Stimulated activated naive CD8-positive, alpha-beta T cell treated with anti-CD3 and anti-CD28 coated beads, Interleukin-15, amount 100 ng/mL, for 72 hours (primary cell): ENCODE measurements around the gene PRKAG1.

Source experiments
- ATAC-seq: fragments of 150-1000 bp; cut with Tn5 transposase; 2 replicates; pipeline ENCODE4 v1.10.0; 2021; ENCODE audit warnings: mild to moderate bottlenecking, moderate library complexity
- DNase-seq, 2 donors: peaks; one replicate each; pipeline ENCODE4 v3.0.0; 2021 to 2022
- H3K27ac Mint-ChIP-seq, 2 donors: one replicate each; pipeline ENCODE4 v1.8.0; 2022; ENCODE audit warnings: mild to moderate bottlenecking in 2 of 2, mixed read lengths in 2 of 2, moderate library complexity in 2 of 2
- H3K27me3 Mint-ChIP-seq: one replicate; pipeline ENCODE4 v1.8.0; 2022; ENCODE audit warnings: mixed read lengths
- H3K4me1 Mint-ChIP-seq: one replicate; pipeline ENCODE4 v1.8.0; 2022; ENCODE audit warnings: mild to moderate bottlenecking, mixed read lengths
- H3K4me3 Mint-ChIP-seq, 2 donors: one replicate each; pipeline ENCODE4 v1.8.0; 2022; ENCODE audit warnings: mild to moderate bottlenecking in 2 of 2, mixed read lengths in 2 of 2, moderate library complexity in 1 of 2
- H3K9me3 Mint-ChIP-seq, 2 donors: one replicate each; pipeline ENCODE4 v1.8.0; 2022; ENCODE audit warnings: mixed read lengths in 2 of 2

Gene PRKAG1

GRCh38 chr12:48973941-48974673, 44.5 kb downstream of the PRKAG1 start:
- DNase-seq = peak in 1 of 2 donors; percentile 49
- no peaks in the 10 kb centered on the region for H3K9me3 Mint-ChIP-seq
- no peak overlapping the region for H3K4me3 Mint-ChIP-seq
- H3K27ac Mint-ChIP-seq = no peak overlapping the region
- H3K27me3 Mint-ChIP-seq = peaks cover 82% of the 10 kb centered on the region
- ATAC-seq = no peak
- H3K4me1 Mint-ChIP-seq = peaks cover 71% of the 10 kb centered on the region

- Mint-ChIP-seq H3K4me3 (no peak overlapping the region), H3K27me3 (peaks cover 82% of the 10 kb centered on the region), H3K27ac (no peak overlapping the region), H3K9me3 (no peaks in the 10 kb centered on the region), H3K4me1 (peaks cover 71% of the 10 kb centered on the region)
- no peak for ATAC-seq
- DNase-seq = no peak
These were observed 45.0 kb downstream of the PRKAG1 start for GRCh38 chr12:48973531-48973930.

- Mint-ChIP-seq H3K27me3 (peaks cover 83% of the 10 kb centered on the region), H3K4me1 (peaks cover 74% of the 10 kb centered on the region), H3K27ac (no peak overlapping the region), H3K9me3 (no peaks in the 10 kb centered on the region), H3K4me3 (no peak overlapping the region)
- no peak for ATAC-seq
- DNase-seq = no peak
These were observed 45.6 kb downstream of the PRKAG1 start for GRCh38 chr12:48972952-48973483.

- H3K4me1 Mint-ChIP-seq = peaks cover 68% of the 10 kb centered on the region
- peak overlapping the region; percentile 67 to 92 for H3K4me3 Mint-ChIP-seq
- ATAC-seq (peak; percentile 66), DNase-seq (peak in 1 of 2 donors; percentile 77)
- no peak overlapping the region for H3K27ac Mint-ChIP-seq
- H3K27me3 Mint-ChIP-seq = peaks cover 83% of the 10 kb centered on the region
- H3K9me3 Mint-ChIP-seq = no peaks in the 10 kb centered on the region
These were observed 46.2 kb downstream of the PRKAG1 start for GRCh38 chr12:48972213-48972951.

GRCh38 chr12:48970702-48971334, 47.8 kb downstream of the PRKAG1 start:
- Mint-ChIP-seq H3K9me3 (no peaks in the 10 kb centered on the region), H3K4me1 (peaks cover 65% of the 10 kb centered on the region), H3K4me3 (peak overlapping the region; percentile 45 to 92), H3K27ac (no peak overlapping the region), H3K27me3 (peaks cover 78% of the 10 kb centered on the region)
- no peak for DNase-seq
- ATAC-seq = no peak

GRCh38 chr12:48969833-48970701, 48.5 kb downstream of the PRKAG1 start:
- Mint-ChIP-seq H3K4me3 (peak overlapping the region; percentile 30 to 76), H3K4me1 (peaks cover 71% of the 10 kb centered on the region), H3K27me3 (peaks cover 80% of the 10 kb centered on the region), H3K9me3 (no peaks in the 10 kb centered on the region), H3K27ac (no peak overlapping the region)
- ATAC-seq (peak; percentile 36), DNase-seq (no peak)

- Mint-ChIP-seq H3K9me3 (no peaks in the 10 kb centered on the region), H3K4me3 (peak overlapping the region; percentile 30 to 76), H3K27ac (no peak overlapping the region), H3K27me3 (peaks cover 72% of the 10 kb centered on the region), H3K4me1 (peaks cover 71% of the 10 kb centered on the region)
- DNase-seq (no peak), ATAC-seq (no peak)
These were observed 49.3 kb downstream of the PRKAG1 start for GRCh38 chr12:48969160-48969771.

GRCh38 chr12:48968467-48968866, 50.1 kb downstream of the PRKAG1 start:
- ATAC-seq = no peak
- no peak for DNase-seq
- Mint-ChIP-seq H3K27me3 (peaks cover 64% of the 10 kb centered on the region), H3K27ac (no peak overlapping the region), H3K9me3 (no peaks in the 10 kb centered on the region), H3K4me3 (no peak overlapping the region), H3K4me1 (peaks cover 66% of the 10 kb centered on the region)

- Mint-ChIP-seq H3K9me3 (no peaks in the 10 kb centered on the region), H3K27me3 (peaks cover 59% of the 10 kb centered on the region)
These were observed 50.6 kb downstream of the PRKAG1 start for GRCh38 chr12:48967991-48968390.

GRCh38 chr12:48966177-48966895, 52.2 kb downstream of the PRKAG1 start:
- H3K9me3 Mint-ChIP-seq = no peaks in the 10 kb centered on the region
- H3K4me3 Mint-ChIP-seq = no peak overlapping the region
- DNase-seq (no peak), ATAC-seq (no peak)
- H3K4me1 Mint-ChIP-seq = peaks cover 44% of the 10 kb centered on the region
- peaks cover 44% of the 10 kb centered on the region for H3K27me3 Mint-ChIP-seq
- H3K27ac Mint-ChIP-seq = no peak overlapping the region

More at GRCh38 chr12:48967991-48968390, 50.6 kb downstream of the PRKAG1 start:
- Mint-ChIP-seq H3K27ac (no peak overlapping the region), H3K4me1 (peaks cover 61% of the 10 kb centered on the region), H3K4me3 (no peak overlapping the region)
- ATAC-seq (no peak), DNase-seq (no peak)

- Mint-ChIP-seq H3K4me1 (peaks cover 35% of the 10 kb centered on the region), H3K9me3 (no peaks in the 10 kb centered on the region), H3K27ac (no peak overlapping the region), H3K4me3 (no peak overlapping the region), H3K27me3 (peaks cover 44% of the 10 kb centered on the region)
- ATAC-seq (peak; percentile 62), DNase-seq (no peak)
These were observed 53.2 kb downstream of the PRKAG1 start for GRCh38 chr12:48965298-48965838.

GRCh38 chr12:48961801-48962200, 56.8 kb downstream of the PRKAG1 start:
- ATAC-seq = no peak
- H3K4me1 Mint-ChIP-seq = peaks cover 25% of the 10 kb centered on the region
- no peak for DNase-seq
- H3K9me3 Mint-ChIP-seq = no peaks in the 10 kb centered on the region
- H3K4me3 Mint-ChIP-seq = no peak overlapping the region
- H3K27ac Mint-ChIP-seq = no peak overlapping the region
- peaks cover 40% of the 10 kb centered on the region for H3K27me3 Mint-ChIP-seq

- peaks cover 38% of the 10 kb centered on the region for H3K27me3 Mint-ChIP-seq
- DNase-seq (no peak), ATAC-seq (no peak)
- no peak overlapping the region for H3K4me3 Mint-ChIP-seq
- H3K4me1 Mint-ChIP-seq = peaks cover 30% of the 10 kb centered on the region
- no peak overlapping the region for H3K27ac Mint-ChIP-seq
- H3K9me3 Mint-ChIP-seq = no peaks in the 10 kb centered on the region
These were observed 57.2 kb downstream of the PRKAG1 start for GRCh38 chr12:48961331-48961730.

GRCh38 chr12:48960834-48961233, 57.7 kb downstream of the PRKAG1 start:
- Mint-ChIP-seq H3K4me1 (peaks cover 30% of the 10 kb centered on the region), H3K27ac (no peak overlapping the region), H3K9me3 (no peaks in the 10 kb centered on the region), H3K4me3 (no peak overlapping the region), H3K27me3 (peaks cover 33% of the 10 kb centered on the region)
- ATAC-seq = no peak
- no peak for DNase-seq
